Head of caudate nucleus (tissue), 42 donors: Measurements from ENCODE around the gene DLL1.
A peak's percentile ranks its signal among the peaks of the same experiment; 100 is the strongest.

Experiments
- DNase-seq, 42 donors: peaks; one replicate each; pipeline versions ENCODE4 v3.0.0 to v3.0.0-alpha.2; 2020 to 2021; ENCODE audit warnings: mixed read lengths in 7 of 42
- intact Hi-C: fragments of 100-400 bp; cut with DNase I; formaldehyde crosslinking; loops from one replicate; pipeline ENCODE4 v1.15.0; 2022

DLL1 gene

GRCh38 chr6:170296746-170297575 is 6.1 kb upstream of the DLL1 start:
- peak in 16 of 42 donors; percentile 37 to 80 (median 59) for DNase-seq
- intact Hi-C loops: loop anchor here (10.0 kb wide), 1 partner anchor 122 kb away; no protein-coding TSS in a partner anchor

- no peak for DNase-seq
- intact Hi-C loops: loop anchor here (10.0 kb wide), 1 partner anchor 122 kb away; no protein-coding TSS in a partner anchor
These were observed 5.5 kb upstream of the DLL1 start for GRCh38 chr6:170296423-170296745.

- intact Hi-C loops: loop anchor here (10.0 kb wide), 1 partner anchor 121 kb away; no protein-coding TSS in a partner anchor
These were observed 4.9 kb upstream of the DLL1 start for GRCh38 chr6:170295510-170296422.

GRCh38 chr6:170294813-170295509 is 4.1 kb upstream of the DLL1 start:
- DNase-seq: peak in 1 of 42 donors; percentile 50
- intact Hi-C loops: loop anchor here (5.0 to 10.0 kb wide), 3 partner anchors 120 to 463 kb away; no protein-coding TSS in a partner anchor

More at GRCh38 chr6:170295510-170296422, 4.9 kb upstream of the DLL1 start:
- DNase-seq: peak in 18 of 42 donors; percentile 45 to 82 (median 62)

- DNase-seq: peak in 1 of 42 donors; percentile 29
- intact Hi-C loops: loop anchor here (5.0 to 10.0 kb wide), 3 partner anchors 120 to 462 kb away; no protein-coding TSS in a partner anchor
These were observed 3.4 kb upstream of the DLL1 start for GRCh38 chr6:170294298-170294730.

- DNase-seq: peak in 2 of 42 donors; percentile 2 to 27
- intact Hi-C loops: loop anchor here (5.0 to 10.0 kb wide), 3 partner anchors 119 to 461 kb away; no protein-coding TSS in a partner anchor
These were observed 2.7 kb upstream of the DLL1 start for GRCh38 chr6:170293341-170294231.

GRCh38 chr6:170292407-170293158 is 1.7 kb upstream of the DLL1 start:
- intact Hi-C loops: loop anchor here (5.0 to 10.0 kb wide), 3 partner anchors 118 to 460 kb away; no protein-coding TSS in a partner anchor
- peak in 10 of 42 donors; percentile 33 to 79 (median 60) for DNase-seq

- DNase-seq: no peak
- intact Hi-C loops: loop anchor here (5.0 to 10.0 kb wide), 3 partner anchors 117 to 460 kb away; no protein-coding TSS in a partner anchor
These were observed 1.2 kb upstream of the DLL1 start for GRCh38 chr6:170292111-170292406.

- DNase-seq: peak; percentile 68 to 94 (median 87)
- intact Hi-C loops: loop anchor here (5.0 to 10.0 kb wide), 3 partner anchors 117 to 459 kb away; no protein-coding TSS in a partner anchor
These were observed 613 bp upstream of the DLL1 start for GRCh38 chr6:170291271-170292110.

GRCh38 chr6:170289951-170290295 is 955 bp downstream of the DLL1 start:
- intact Hi-C loops: loop anchor here (5.0 to 10.0 kb wide), 4 partner anchors 48 to 458 kb away; no protein-coding TSS in a partner anchor

GRCh38 chr6:170289180-170289931 is 1.5 kb downstream of the DLL1 start:
- intact Hi-C loops: loop anchor here (5.0 kb wide), 1 partner anchor 47 kb away; no protein-coding TSS in a partner anchor
- peak in 5 of 42 donors; percentile 2 to 32 (median 9) for DNase-seq

More at GRCh38 chr6:170289951-170290295, 955 bp downstream of the DLL1 start:
- DNase-seq: peak in 4 of 42 donors; percentile 11 to 34 (median 25)

GRCh38 chr6:170288852-170289179 is 2.1 kb downstream of the DLL1 start:
- intact Hi-C loops: loop anchor here (5.0 kb wide), 1 partner anchor 47 kb away; no protein-coding TSS in a partner anchor
- peak in 1 of 42 donors; percentile 3 for DNase-seq

- intact Hi-C loops: loop anchor here (5.0 kb wide), 1 partner anchor 46 kb away; no protein-coding TSS in a partner anchor
- DNase-seq: peak in 2 of 42 donors; percentile 7 to 30
These were observed 2.7 kb downstream of the DLL1 start for GRCh38 chr6:170288091-170288631.

- DNase-seq: peak in 3 of 42 donors; percentile 8 to 27 (median 25)
- intact Hi-C loops: loop anchor here (5.0 kb wide), 1 partner anchor 45 kb away; no protein-coding TSS in a partner anchor
These were observed 3.5 kb downstream of the DLL1 start for GRCh38 chr6:170287371-170287876.
